ENCODE results near the gene ELOA. TPM values are rescaled to one million over a fixed set of nuclear protein-coding genes. Genes with fewer than 3 reads are reported as not detected.

ELOA gene
- total and polyA plus RNA-seq, 4 donors: 24.0 to 65.0 (median 31.8) TPM

DNA sequence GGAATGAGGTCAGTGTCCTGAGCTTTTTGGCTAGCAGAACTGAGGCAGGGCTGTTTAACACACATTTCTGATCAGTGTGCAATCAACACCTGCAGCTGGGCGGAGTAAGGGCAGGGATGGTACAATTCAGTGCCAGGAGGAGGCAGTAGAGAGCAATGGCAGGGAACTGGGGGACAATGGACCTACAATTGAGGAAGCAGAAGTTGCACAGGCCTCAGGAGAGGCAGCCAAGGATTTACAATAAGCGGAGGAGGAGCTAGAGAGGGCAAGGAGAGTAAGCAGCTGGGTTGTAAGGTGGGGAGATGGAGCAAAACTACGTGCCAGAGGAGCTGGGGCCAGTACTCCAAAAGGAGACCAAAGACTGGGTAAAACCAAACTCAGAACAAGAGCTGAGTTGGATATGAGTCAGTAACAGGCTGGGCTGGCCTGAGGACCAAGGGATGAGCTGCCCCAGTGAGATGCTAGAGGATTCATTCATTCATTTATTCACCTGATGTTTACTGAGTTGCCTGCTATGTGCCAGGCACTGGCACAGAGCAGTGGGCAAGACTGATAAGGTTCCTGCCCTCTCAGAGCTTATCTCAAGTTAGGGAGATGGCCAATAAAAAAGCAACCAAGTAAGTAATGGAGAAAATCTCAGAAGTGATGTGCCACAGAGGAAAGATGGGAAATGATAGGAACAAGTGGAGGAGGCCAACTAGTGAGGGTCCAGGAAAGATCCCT is 67.7 kb downstream of the ELOA start:
- no peak overlapping the region for H3K4me3 ChIP-seq
- peaks cover 8 to 28% (median 11%) of the 10 kb centered on the region in 4 donors for H3K36me3 ChIP-seq (ENCODE audit: control insufficient read depth in 4 of 4, insufficient read depth in 4 of 4, low read length in 4 of 4)
- no peaks in the 10 kb centered on the region for H3K9me3 ChIP-seq (ENCODE audit: control insufficient read depth in 4 of 4, insufficient read depth in 3 of 4, low read length in 3 of 4)
- no peaks in the 10 kb centered on the region for H3K4me1 ChIP-seq (ENCODE audit: control insufficient read depth in 5 of 5, insufficient read depth in 5 of 5, low read length in 5 of 5)
- WGBS, 2 donors: 28 to 59% methylated on average over 3 of the region's 3 CpGs
- no peak overlapping the region for H3K9ac ChIP-seq (ENCODE audit: insufficient read depth in 1 of 2, low read length in 2 of 2)
- TF ChIP-seq, protein P1, sequence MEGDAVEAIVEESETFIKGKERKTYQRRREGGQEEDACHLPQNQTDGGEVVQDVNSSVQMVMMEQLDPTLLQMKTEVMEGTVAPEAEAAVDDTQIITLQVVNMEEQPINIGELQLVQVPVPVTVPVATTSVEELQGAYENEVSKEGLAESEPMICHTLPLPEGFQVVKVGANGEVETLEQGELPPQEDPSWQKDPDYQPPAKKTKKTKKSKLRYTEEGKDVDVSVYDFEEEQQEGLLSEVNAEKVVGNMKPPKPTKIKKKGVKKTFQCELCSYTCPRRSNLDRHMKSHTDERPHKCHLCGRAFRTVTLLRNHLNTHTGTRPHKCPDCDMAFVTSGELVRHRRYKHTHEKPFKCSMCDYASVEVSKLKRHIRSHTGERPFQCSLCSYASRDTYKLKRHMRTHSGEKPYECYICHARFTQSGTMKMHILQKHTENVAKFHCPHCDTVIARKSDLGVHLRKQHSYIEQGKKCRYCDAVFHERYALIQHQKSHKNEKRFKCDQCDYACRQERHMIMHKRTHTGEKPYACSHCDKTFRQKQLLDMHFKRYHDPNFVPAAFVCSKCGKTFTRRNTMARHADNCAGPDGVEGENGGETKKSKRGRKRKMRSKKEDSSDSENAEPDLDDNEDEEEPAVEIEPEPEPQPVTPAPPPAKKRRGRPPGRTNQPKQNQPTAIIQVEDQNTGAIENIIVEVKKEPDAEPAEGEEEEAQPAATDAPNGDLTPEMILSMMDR (IDR thresholded peaks at IDR 0.05; ENCODE audit: control extremely low read depth, extremely low read depth): peak; percentile 32
- H3K27me3 ChIP-seq (ENCODE audit: control insufficient read depth in 3 of 3, insufficient read depth in 3 of 3, low read length in 2 of 3): no peaks in the 10 kb centered on the region
- ATAC-seq (ENCODE audit: insufficient read depth, low FRiP score) (peak; percentile 72), DNase-seq (peak; percentile 26 to 39 (median 37))
- peak overlapping the region in 1 of 2 donors; percentile 1 for H3K27ac ChIP-seq (ENCODE audit: low read depth in 1 of 2, low read length in 1 of 2)

Other genes with a start within 250 kb of the ELOA start
- gene E2F2, start 212.2 kb upstream of the ELOA start, total RNA-seq: 1 to 10 TPM; 1.7 to 4.9 TPM
- gene E2F2, start 212.2 kb upstream of the ELOA start, polyA plus RNA-seq: 1 to 10 TPM in 1 of 2 donors, under 1 TPM in 1; 0.83 to 1.2 TPM
- 100 to 1,000 TPM; 119 to 192 TPM for gene ID3, start 184.0 kb upstream of the ELOA start, total RNA-seq
- 100 to 1,000 TPM; 134 to 275 TPM for gene ID3, start 184.0 kb upstream of the ELOA start, polyA plus RNA-seq
- gene RPL11, start 51.7 kb upstream of the ELOA start, total RNA-seq: 1,000 to 10,000 TPM in 1 of 2 donors, 100 to 1,000 TPM in 1; 775 to 1,368 TPM
- 1,000 to 10,000 TPM; 1,517 to 3,087 TPM for gene RPL11, start 51.7 kb upstream of the ELOA start, polyA plus RNA-seq
- gene PITHD1, start 34.9 kb downstream of the ELOA start, total RNA-seq: 10 to 100 TPM; 44.7 to 55.7 TPM
- gene PITHD1, start 34.9 kb downstream of the ELOA start, polyA plus RNA-seq: 10 to 100 TPM; 39.2 to 50.0 TPM
- 10 to 100 TPM; 30.9 to 66.8 TPM for gene LYPLA2, start 47.7 kb downstream of the ELOA start, total RNA-seq
- 10 to 100 TPM; 67.1 to 83.1 TPM for gene LYPLA2, start 47.7 kb downstream of the ELOA start, polyA plus RNA-seq
- gene GALE, start 57.3 kb downstream of the ELOA start, total RNA-seq: 10 to 100 TPM; 21.4 to 83.9 TPM
- gene GALE, start 57.3 kb downstream of the ELOA start, polyA plus RNA-seq: 100 to 1,000 TPM in 1 of 2 donors, 10 to 100 TPM in 1; 76.0 to 146 TPM
- gene HMGCL, start 82.0 kb downstream of the ELOA start, total RNA-seq: 10 to 100 TPM; 46.6 to 47.6 TPM
- 10 to 100 TPM; 33.3 to 41.2 TPM for gene HMGCL, start 82.0 kb downstream of the ELOA start, polyA plus RNA-seq
- gene FUCA1, start 124.8 kb downstream of the ELOA start, total RNA-seq: 10 to 100 TPM; 31.2 to 39.6 TPM
- 10 to 100 TPM; 31.5 to 41.1 TPM for gene FUCA1, start 124.8 kb downstream of the ELOA start, polyA plus RNA-seq
- under 1 TPM; 0.09 to 0.46 TPM for gene CNR2, start 169.9 kb downstream of the ELOA start, total RNA-seq
- under 1 TPM; 0.04 to 0.11 TPM for gene CNR2, start 169.9 kb downstream of the ELOA start, polyA plus RNA-seq
- 100 to 1,000 TPM in 1 of 2 donors, 10 to 100 TPM in 1; 86.2 to 159 TPM for gene PNRC2, start 216.4 kb downstream of the ELOA start, total RNA-seq
- 10 to 100 TPM; 70.7 to 93.6 TPM for gene PNRC2, start 216.4 kb downstream of the ELOA start, polyA plus RNA-seq
- 100 to 1,000 TPM in 1 of 2 donors, 10 to 100 TPM in 1; 82.6 to 251 TPM for gene SRSF10, start 236.9 kb downstream of the ELOA start, total RNA-seq
- gene SRSF10, start 236.9 kb downstream of the ELOA start, polyA plus RNA-seq: 10 to 100 TPM; 55.1 to 74.2 TPM

Measured in lung (tissue), 12 donors.